ENCODE measurements around the gene SLAIN2. TPM values are rescaled to one million over a fixed set of nuclear protein-coding genes. Genes with fewer than 3 reads are reported as not detected.
"Not testable (repeated sequence)": the region's sequence is repeated elsewhere in the genome, so short reads cannot be mapped to it uniquely, and the experiment has no call there.

SLAIN2 gene
- total RNA-seq, result 100 to 1,000 TPM; 119 to 123 (median 120) TPM
- polyA plus RNA-seq, result 46.1 TPM
- long read RNA-seq, donor 1, full-length matches to known transcripts, result 17 of 133 reads
- long read RNA-seq, donor 1, partial matches to known transcripts, result 31 of 133 reads
- long read RNA-seq, donor 1, other reads (novel, unspliced or antisense), result 85 of 133 reads
- long read RNA-seq, donor 2, full-length matches to known transcripts, result 4 of 43 reads
- long read RNA-seq, donor 2, partial matches to known transcripts, result 4 of 43 reads
- long read RNA-seq, donor 2, other reads (novel, unspliced or antisense), result 35 of 43 reads
- long read RNA-seq, donor 3, full-length matches to known transcripts, result 33 of 180 reads
- long read RNA-seq, donor 3, partial matches to known transcripts, result 30 of 180 reads
- long read RNA-seq, donor 3, other reads (novel, unspliced or antisense), result 117 of 180 reads
- long read RNA-seq, donor 4, full-length matches to known transcripts, result 4 of 81 reads
- long read RNA-seq, donor 4, partial matches to known transcripts, result 12 of 81 reads
- long read RNA-seq, donor 4, other reads (novel, unspliced or antisense), result 65 of 81 reads

GRCh38 chr4:48340965-48341775, at the start of gene SLAIN2:
TSS of gene SLAIN2 (plus strand) at chr4:48341529. CDS start at chr4:48341740, 211 bp downstream.
- DNase-seq (peak; percentile 100), ATAC-seq (peak; percentile 97 to 98)
- H3K27me3 ChIP-seq (ENCODE audit: control insufficient read depth, insufficient read depth), result no peaks in the 10 kb centered on the region
- no peaks in the 10 kb centered on the region for H3K9me3 ChIP-seq (ENCODE audit: control insufficient read depth, low read length)
- intact Hi-C loops (cut with DNase I), result no loop called here
- H3K27ac ChIP-seq (ENCODE audit: low read length), result peak within 1 kb of the TSS; percentile 95
- under 1% methylated on average over 89 of the region's 89 CpGs for WGBS
- H3K4me1 ChIP-seq (ENCODE audit: control insufficient read depth, insufficient read depth, low read length), result peaks cover 2% of the 10 kb centered on the region
- H3K4me3 ChIP-seq (ENCODE audit: low read length), result peak within 1 kb of the TSS; percentile 86

DNA sequence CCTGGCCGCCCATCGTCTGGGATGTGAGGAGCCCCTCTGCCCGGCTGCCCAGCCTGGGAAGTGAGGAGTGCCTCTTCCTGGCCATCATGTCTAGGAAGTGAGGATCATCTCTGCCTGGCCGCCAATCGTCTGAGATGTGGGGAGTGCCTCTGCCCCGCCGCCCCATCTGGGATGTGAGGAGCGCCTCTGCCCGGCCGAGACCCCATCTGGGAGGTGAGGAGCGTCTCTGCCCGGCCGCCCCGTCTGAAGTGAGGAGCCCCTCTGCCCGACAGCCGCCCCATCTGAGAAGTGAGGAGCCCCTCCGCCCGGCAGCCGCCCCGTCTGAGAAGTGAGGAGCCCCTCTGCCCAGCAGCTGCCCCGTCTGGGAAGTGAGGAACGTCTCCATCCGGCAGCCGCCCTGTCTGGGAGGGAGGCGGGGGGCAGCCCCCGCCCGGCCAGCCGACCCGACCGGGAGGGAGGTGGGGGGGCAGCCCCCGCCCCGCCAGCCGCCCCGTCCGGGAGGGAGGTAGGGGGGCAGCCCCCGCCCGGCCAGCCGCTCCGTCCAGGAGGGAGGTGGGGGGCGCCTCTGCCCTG, 49.0 kb upstream of the SLAIN2 start:
- H3K27ac ChIP-seq (ENCODE audit: low read length); H3K27me3 ChIP-seq (ENCODE audit: control insufficient read depth, insufficient read depth); H3K9me3 ChIP-seq (ENCODE audit: control insufficient read depth, low read length); ATAC-seq; H3K4me1 ChIP-seq (ENCODE audit: control insufficient read depth, insufficient read depth, low read length); intact Hi-C loops (cut with DNase I); H3K4me3 ChIP-seq (ENCODE audit: low read length): not testable (repeated sequence)
- DNase-seq, result peak in 1 of 3 donors; percentile 52
- 98% methylated on average over 40 of the region's 40 CpGs for WGBS

- ATAC-seq (no peak), DNase-seq (no peak)
- no peaks in the 10 kb centered on the region for H3K9me3 ChIP-seq (ENCODE audit: control insufficient read depth, low read length)
- H3K27me3 ChIP-seq (ENCODE audit: control insufficient read depth, insufficient read depth), result no peaks in the 10 kb centered on the region
- intact Hi-C loops (cut with DNase I), result no loop called here
- H3K4me1 ChIP-seq (ENCODE audit: control insufficient read depth, insufficient read depth, low read length), result no peaks in the 10 kb centered on the region
- no peak overlapping the region for H3K27ac ChIP-seq (ENCODE audit: low read length)
- H3K4me3 ChIP-seq (ENCODE audit: low read length), result no peak overlapping the region
Observed at GRCh38 chr4:48295116-48295515, 46.2 kb upstream of the SLAIN2 start.

- no peak for DNase-seq
Observed at GRCh38 chr4:48296365-48296764, 45.0 kb upstream of the SLAIN2 start.

DNA sequence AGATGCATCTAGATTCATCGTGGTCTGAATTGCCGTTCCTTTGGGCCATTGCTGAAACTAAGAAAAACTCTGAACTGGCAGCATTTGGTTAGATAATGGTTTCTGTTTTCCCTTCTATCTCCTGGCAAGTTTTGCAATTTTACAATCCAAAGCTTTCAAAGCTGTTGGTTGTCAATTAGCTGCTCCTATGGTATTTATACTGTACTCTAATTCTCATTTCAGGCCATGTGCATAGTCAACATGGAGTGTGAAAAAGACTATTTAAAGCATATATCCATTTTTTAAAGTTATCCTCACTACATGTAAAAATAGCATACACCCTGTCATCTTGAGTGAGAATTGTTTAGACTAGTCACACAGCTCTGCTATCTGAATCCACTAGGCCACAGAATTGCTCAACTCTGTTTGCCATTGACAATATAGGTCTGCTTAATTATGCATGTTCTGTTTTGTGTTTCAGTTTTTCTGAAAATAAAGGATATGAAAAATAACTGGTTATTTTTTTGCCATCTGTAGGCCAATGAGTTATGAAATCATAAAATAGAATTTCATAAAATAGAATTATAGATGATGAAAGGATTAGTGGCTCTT, 44.0 kb upstream of the SLAIN2 start:
- no peak for DNase-seq
- H3K9me3 ChIP-seq (ENCODE audit: control insufficient read depth, low read length), result no peaks in the 10 kb centered on the region
- 71% methylated on average over 2 of the region's 2 CpGs for WGBS
- no peak for ATAC-seq
- H3K4me1 ChIP-seq (ENCODE audit: control insufficient read depth, insufficient read depth, low read length), result no peaks in the 10 kb centered on the region
- H3K27me3 ChIP-seq (ENCODE audit: control insufficient read depth, insufficient read depth), result no peaks in the 10 kb centered on the region
- intact Hi-C loops (cut with DNase I), result no loop called here
- H3K27ac ChIP-seq (ENCODE audit: low read length), result no peak overlapping the region
- no peak overlapping the region for H3K4me3 ChIP-seq (ENCODE audit: low read length)

More at GRCh38 chr4:48296365-48296764, 45.0 kb upstream of the SLAIN2 start:
- ATAC-seq, result no peak
- H3K4me3 ChIP-seq (ENCODE audit: low read length), result no peak overlapping the region
- intact Hi-C loops (cut with DNase I), result no loop called here
- H3K9me3 ChIP-seq (ENCODE audit: control insufficient read depth, low read length), result no peaks in the 10 kb centered on the region
- H3K4me1 ChIP-seq (ENCODE audit: control insufficient read depth, insufficient read depth, low read length), result no peaks in the 10 kb centered on the region
- WGBS, result 61% methylated on average over 6 of the region's 6 CpGs
- no peaks in the 10 kb centered on the region for H3K27me3 ChIP-seq (ENCODE audit: control insufficient read depth, insufficient read depth)
- H3K27ac ChIP-seq (ENCODE audit: low read length), result no peak overlapping the region

GRCh38 chr4:48299560-48299959, 41.8 kb upstream of the SLAIN2 start:
- no peak for ATAC-seq
- WGBS, result 86% methylated on average over 4 of the region's 4 CpGs
- intact Hi-C loops (cut with DNase I), result no loop called here

DNA sequence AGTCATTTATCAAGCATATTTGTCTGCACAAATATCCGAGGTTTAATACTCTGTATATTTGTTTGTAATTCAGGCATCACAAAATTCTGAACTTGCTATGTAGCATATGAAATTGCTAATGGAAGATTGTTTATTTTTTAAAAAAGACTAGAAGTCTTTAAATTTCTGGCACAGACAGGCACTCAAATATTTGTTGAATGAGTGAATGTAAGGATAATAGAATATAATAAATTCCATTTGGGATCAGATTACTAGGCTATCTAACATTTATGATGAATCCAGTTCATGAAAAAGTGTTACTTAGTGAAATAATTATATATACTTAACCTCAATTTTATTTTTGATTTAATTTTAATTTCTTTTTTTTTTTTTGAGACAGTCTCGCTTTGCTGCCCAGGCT, 41.3 kb upstream of the SLAIN2 start:
- intact Hi-C loops (cut with DNase I), result no loop called here
- Histone ChIP-seq H3K4me1 (ENCODE audit: control insufficient read depth, insufficient read depth, low read length) (no peaks in the 10 kb centered on the region), H3K27me3 (ENCODE audit: control insufficient read depth, insufficient read depth) (no peaks in the 10 kb centered on the region), H3K27ac (ENCODE audit: low read length) (no peak overlapping the region), H3K9me3 (ENCODE audit: control insufficient read depth, low read length) (no peaks in the 10 kb centered on the region), H3K4me3 (ENCODE audit: low read length) (no peak overlapping the region)
- 67% methylated on average over 2 of the region's 2 CpGs for WGBS
- ATAC-seq (no peak), DNase-seq (no peak)

More at GRCh38 chr4:48299560-48299959, 41.8 kb upstream of the SLAIN2 start:
- Histone ChIP-seq H3K4me1 (ENCODE audit: control insufficient read depth, insufficient read depth, low read length) (no peaks in the 10 kb centered on the region), H3K27me3 (ENCODE audit: control insufficient read depth, insufficient read depth) (no peaks in the 10 kb centered on the region), H3K4me3 (ENCODE audit: low read length) (no peak overlapping the region), H3K27ac (ENCODE audit: low read length) (no peak overlapping the region), H3K9me3 (ENCODE audit: control insufficient read depth, low read length) (no peaks in the 10 kb centered on the region)
- DNase-seq, result no peak

- no peak overlapping the region for H3K4me3 ChIP-seq (ENCODE audit: low read length)
- no peaks in the 10 kb centered on the region for H3K9me3 ChIP-seq (ENCODE audit: control insufficient read depth, low read length)
- intact Hi-C loops (cut with DNase I), result no loop called here
- 76% methylated on average over 3 of the region's 3 CpGs for WGBS
- ATAC-seq (no peak), DNase-seq (no peak)
- H3K4me1 ChIP-seq (ENCODE audit: control insufficient read depth, insufficient read depth, low read length), result no peaks in the 10 kb centered on the region
- H3K27ac ChIP-seq (ENCODE audit: low read length), result no peak overlapping the region
- H3K27me3 ChIP-seq (ENCODE audit: control insufficient read depth, insufficient read depth), result no peaks in the 10 kb centered on the region
Observed at GRCh38 chr4:48305508-48305907, 35.8 kb upstream of the SLAIN2 start.

GRCh38 chr4:48307528-48307927, 33.8 kb upstream of the SLAIN2 start:
- Histone ChIP-seq H3K4me3 (ENCODE audit: low read length) (no peak overlapping the region), H3K27ac (ENCODE audit: low read length) (no peak overlapping the region), H3K27me3 (ENCODE audit: control insufficient read depth, insufficient read depth) (no peaks in the 10 kb centered on the region), H3K4me1 (ENCODE audit: control insufficient read depth, insufficient read depth, low read length) (no peaks in the 10 kb centered on the region), H3K9me3 (ENCODE audit: control insufficient read depth, low read length) (no peaks in the 10 kb centered on the region)
- no peak for ATAC-seq
- WGBS, result 84% methylated on average over 5 of the region's 5 CpGs
- DNase-seq, result no peak
- intact Hi-C loops (cut with DNase I), result no loop called here

GRCh38 chr4:48308901-48309300, 32.4 kb upstream of the SLAIN2 start:
- no peak for ATAC-seq
- Histone ChIP-seq H3K9me3 (ENCODE audit: control insufficient read depth, low read length) (no peaks in the 10 kb centered on the region), H3K4me1 (ENCODE audit: control insufficient read depth, insufficient read depth, low read length) (no peaks in the 10 kb centered on the region), H3K27ac (ENCODE audit: low read length) (no peak overlapping the region), H3K4me3 (ENCODE audit: low read length) (no peak overlapping the region), H3K27me3 (ENCODE audit: control insufficient read depth, insufficient read depth) (no peaks in the 10 kb centered on the region)
- WGBS, result 82% methylated on average over 2 of the region's 2 CpGs
- no peak for DNase-seq
- intact Hi-C loops (cut with DNase I), result no loop called here
